Measurements from ENCODE around the gene EHBP1L1. TPM values are rescaled to one million over a fixed set of nuclear protein-coding genes. Genes with fewer than 3 reads are reported as not detected.

Gene EHBP1L1
- total and polyA plus RNA-seq, 9 donors = 21.7 to 63.0 (median 40.3) TPM

DNA sequence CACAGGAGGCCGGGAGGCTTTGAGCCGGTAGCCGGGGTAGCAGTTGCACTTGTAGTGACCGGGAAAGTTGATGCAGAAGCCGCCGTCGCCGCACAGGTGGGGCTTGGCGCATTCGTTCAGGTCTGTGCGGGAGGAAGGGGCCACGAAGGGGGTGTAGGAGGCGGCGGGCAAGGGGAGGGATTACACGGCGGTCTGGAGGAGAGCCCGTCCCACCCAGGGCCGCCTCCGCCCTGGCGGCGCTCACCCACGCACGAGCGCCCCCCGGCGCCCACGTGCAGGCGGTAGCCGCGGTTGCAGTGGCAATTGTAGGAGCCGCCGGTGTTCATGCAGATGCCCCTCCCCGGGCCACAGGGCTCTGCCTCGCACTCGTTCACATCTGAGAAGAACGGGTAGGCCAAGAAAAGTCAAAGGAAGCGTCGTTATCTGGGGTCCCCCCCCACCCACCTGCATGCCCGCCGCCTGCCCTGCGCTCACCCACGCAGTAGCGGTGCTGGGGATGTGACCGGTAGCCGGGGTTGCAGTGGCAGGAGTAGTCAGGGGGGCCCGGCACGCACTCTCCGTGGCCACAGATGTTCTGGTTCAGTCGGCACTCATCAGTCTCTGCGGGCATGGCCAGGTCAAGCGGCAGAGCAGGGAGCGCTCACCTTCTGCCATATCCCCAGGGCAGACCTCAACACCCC, 28.3 kb upstream of the EHBP1L1 start:
- WGBS, 3 donors = 79 to 83% (median 81%) methylated on average over 48 to 52 of the region's 52 CpGs
- no peaks in the 10 kb centered on the region for H3K9me3 ChIP-seq
- intact Hi-C loops (cut with DNase I) = no loop called here
- no peak overlapping the region for H3K4me3 ChIP-seq
- no peak for DNase-seq
- H3K27ac ChIP-seq = no peak overlapping the region
- no peaks in the 10 kb centered on the region for H3K27me3 ChIP-seq
- H3K4me1 ChIP-seq (ENCODE audit: insufficient read depth) = no peaks in the 10 kb centered on the region
- TF ChIP-seq, protein P1, sequence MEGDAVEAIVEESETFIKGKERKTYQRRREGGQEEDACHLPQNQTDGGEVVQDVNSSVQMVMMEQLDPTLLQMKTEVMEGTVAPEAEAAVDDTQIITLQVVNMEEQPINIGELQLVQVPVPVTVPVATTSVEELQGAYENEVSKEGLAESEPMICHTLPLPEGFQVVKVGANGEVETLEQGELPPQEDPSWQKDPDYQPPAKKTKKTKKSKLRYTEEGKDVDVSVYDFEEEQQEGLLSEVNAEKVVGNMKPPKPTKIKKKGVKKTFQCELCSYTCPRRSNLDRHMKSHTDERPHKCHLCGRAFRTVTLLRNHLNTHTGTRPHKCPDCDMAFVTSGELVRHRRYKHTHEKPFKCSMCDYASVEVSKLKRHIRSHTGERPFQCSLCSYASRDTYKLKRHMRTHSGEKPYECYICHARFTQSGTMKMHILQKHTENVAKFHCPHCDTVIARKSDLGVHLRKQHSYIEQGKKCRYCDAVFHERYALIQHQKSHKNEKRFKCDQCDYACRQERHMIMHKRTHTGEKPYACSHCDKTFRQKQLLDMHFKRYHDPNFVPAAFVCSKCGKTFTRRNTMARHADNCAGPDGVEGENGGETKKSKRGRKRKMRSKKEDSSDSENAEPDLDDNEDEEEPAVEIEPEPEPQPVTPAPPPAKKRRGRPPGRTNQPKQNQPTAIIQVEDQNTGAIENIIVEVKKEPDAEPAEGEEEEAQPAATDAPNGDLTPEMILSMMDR (IDR thresholded peaks at IDR 0.05) = no peak
- TF ChIP-seq POLR2A (IDR thresholded peaks at IDR 0.05) = no peak
- no peak for TF ChIP-seq EP300 (IDR thresholded peaks at IDR 0.05)
- no peaks in the 10 kb centered on the region for H3K36me3 ChIP-seq

DNA sequence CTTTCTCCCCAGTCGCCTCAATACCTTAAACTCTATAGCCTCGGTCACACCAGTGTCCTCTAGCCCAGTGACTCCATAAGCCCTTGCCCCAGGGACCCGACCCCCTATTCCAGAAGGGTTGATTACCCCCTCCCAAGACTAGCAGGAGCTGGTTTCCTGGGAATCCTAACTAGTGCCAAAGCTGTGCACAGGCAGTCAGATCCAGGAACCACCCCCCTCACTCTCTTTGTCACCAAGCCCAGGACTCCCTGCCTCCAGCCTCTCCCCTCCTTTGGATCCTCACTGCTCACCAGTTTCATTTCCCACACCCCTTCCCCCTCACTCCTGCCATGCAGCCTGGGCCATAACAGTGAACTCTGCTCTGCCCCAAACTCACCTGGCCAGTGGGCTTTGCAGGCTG, 27.5 kb upstream of the EHBP1L1 start:
- Histone ChIP-seq H3K27ac (no peak overlapping the region), H3K36me3 (no peaks in the 10 kb centered on the region)
- intact Hi-C loops (cut with DNase I) = no loop called here

DNA sequence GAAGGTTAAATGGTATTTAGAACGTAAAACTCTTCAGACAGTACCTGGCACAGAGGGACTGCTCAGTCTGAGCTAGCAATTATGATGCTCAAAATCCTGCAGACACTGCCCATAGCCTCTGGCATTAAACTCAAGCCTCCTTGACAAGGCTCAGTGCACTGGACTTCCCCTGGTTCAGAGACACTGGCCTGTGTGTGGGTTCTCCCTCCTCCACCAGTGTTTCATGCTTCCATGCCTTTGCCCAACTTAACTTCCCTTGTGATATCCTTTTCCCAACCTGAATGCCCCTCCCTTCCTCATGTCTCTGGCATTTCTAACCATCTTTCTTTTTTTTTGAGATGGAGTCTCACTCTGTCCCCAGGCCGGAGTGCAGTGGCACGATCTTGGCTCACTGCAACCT, 26.8 kb upstream of the EHBP1L1 start:
- 89 to 95% (median 91%) methylated on average over 3 of the region's 3 CpGs for WGBS, 3 donors
- intact Hi-C loops (cut with DNase I) = no loop called here
- no peak overlapping the region for H3K4me3 ChIP-seq
- H3K9me3 ChIP-seq = no peaks in the 10 kb centered on the region
- no peaks in the 10 kb centered on the region for H3K36me3 ChIP-seq
- H3K27ac ChIP-seq = no peak overlapping the region
- no peaks in the 10 kb centered on the region for H3K4me1 ChIP-seq (ENCODE audit: insufficient read depth)
- TF ChIP-seq, protein P1 (IDR thresholded peaks at IDR 0.05) = no peak
- TF ChIP-seq EP300 (IDR thresholded peaks at IDR 0.05) = no peak
- no peak for TF ChIP-seq POLR2A (IDR thresholded peaks at IDR 0.05)
- no peaks in the 10 kb centered on the region for H3K27me3 ChIP-seq
- DNase-seq = no peak

More for the DNA sequence above, 27.5 kb upstream of the EHBP1L1 start:
- 85 to 92% (median 87%) methylated on average over 3 of the region's 3 CpGs for WGBS, 3 donors
- DNase-seq = no peak
- Histone ChIP-seq H3K9me3 (no peaks in the 10 kb centered on the region), H3K4me1 (ENCODE audit: insufficient read depth) (no peaks in the 10 kb centered on the region), H3K4me3 (no peak overlapping the region), H3K27me3 (no peaks in the 10 kb centered on the region)
- TF ChIP-seq, protein P1 (IDR thresholded peaks at IDR 0.05) = no peak
- TF ChIP-seq EP300 (IDR thresholded peaks at IDR 0.05) = no peak
- no peak for TF ChIP-seq POLR2A (IDR thresholded peaks at IDR 0.05)

DNA sequence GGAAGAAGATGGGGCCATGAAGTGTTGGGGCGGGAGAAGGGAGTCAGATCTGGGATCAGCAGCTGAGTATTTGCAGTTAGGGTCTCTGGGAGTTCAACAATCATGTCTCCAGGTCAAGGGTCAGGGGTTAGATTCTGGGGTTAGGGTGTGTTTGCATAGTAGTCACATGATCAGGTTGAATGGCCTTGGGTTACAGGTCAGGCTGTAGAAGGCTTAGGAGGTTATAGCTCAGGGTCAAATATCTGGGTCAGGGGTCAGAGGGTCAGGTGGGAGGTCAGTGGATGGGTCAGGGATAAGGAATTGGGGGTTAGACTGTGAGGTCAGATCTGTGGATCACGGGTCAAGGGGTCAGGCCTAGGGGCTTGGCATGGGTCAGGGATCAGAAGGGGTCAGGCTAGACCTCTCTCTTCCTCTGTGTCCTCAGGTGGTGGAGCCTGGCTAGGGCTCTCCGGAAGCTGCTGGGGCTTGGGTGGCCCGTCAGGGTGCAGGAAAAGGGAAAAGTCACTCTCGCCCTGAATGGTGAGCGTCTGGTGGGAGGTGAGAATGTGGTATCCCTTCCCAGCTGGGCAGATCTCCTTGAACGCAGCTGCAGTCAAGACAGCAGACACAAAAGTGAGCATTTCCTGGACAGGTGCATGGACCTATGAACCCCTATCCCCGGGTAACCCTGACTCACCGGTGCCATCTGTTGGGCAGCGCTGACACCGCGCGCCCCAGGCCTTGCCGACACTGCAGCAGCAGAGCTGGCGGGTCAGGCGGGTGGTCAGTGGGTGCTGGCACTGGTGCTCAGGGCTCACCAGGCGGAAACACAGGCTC, 24.1 kb upstream of the EHBP1L1 start:
- intact Hi-C loops (cut with DNase I) = no loop called here
- WGBS, 3 donors = 70 to 75% (median 73%) methylated on average over 17 of the region's 17 CpGs
- TF ChIP-seq, protein P1 (IDR thresholded peaks at IDR 0.05) = no peak
- TF ChIP-seq POLR2A (IDR thresholded peaks at IDR 0.05) = no peak
- TF ChIP-seq EP300 (IDR thresholded peaks at IDR 0.05) = no peak
- Histone ChIP-seq H3K36me3 (no peaks in the 10 kb centered on the region), H3K9me3 (no peaks in the 10 kb centered on the region), H3K27ac (no peak overlapping the region), H3K27me3 (no peaks in the 10 kb centered on the region), H3K4me3 (no peak overlapping the region), H3K4me1 (ENCODE audit: insufficient read depth) (peaks cover 11% of the 10 kb centered on the region)
- DNase-seq = peak in 3 of 5 donors; percentile 46 to 61 (median 51)

Measured in ovary (tissue), 9 donors.